Epithelial cell of proximal tubule (primary cell): Measurements from ENCODE around the gene PTPRJ. TPM values are rescaled to one million over a fixed set of nuclear protein-coding genes. Genes with fewer than 3 reads are reported as not detected.

Experiments
- DNase-seq: peaks from one replicate; pipeline ENCODE4 v3.0.0-alpha.2; 2011; ENCODE audit warnings: low read depth
- H3K4me3 ChIP-seq: 2 replicates; pipeline ENCODE4 v1.5.1; 2011; ENCODE audit warnings: low read depth, mild to moderate bottlenecking, low read length
- total RNA-seq: library from RNA; depleted of rRNA; stranded (reverse); fragments of >200 nt; gene quantifications from 2 replicates; pipeline ENCODE4 v1.2.3, GENCODE V29; 2015
- TF ChIP-seq, protein P1 (sequence below): conservative IDR thresholded peaks from 2 replicates; pipeline ENCODE4 v1.5.1; 2012; ENCODE audit warnings: low read depth, mild to moderate bottlenecking, low read length

Gene PTPRJ
- total RNA-seq, 1 donor from 2014 or later: 43.9 TPM

DNA sequence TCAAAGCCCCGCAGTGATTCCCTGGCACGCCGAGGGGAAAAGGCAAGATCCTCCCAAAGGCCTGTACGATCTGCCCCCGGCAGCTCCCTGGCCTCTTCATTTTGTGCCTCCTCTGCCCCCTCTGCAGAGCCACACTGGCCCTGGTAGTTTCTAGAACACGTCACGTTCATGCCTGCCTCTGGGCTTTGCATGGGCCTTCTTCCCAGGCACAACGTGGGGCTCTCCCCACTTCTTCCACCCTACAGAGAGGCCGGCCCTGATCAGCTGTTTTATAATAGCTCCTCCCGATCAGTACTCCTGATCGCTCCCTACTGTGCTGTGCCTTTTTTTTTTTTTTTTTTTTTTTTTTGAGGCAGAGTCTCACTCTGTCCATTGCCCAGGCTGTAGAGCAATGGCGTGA lies 78.4 kb downstream of the PTPRJ start:
- no peak for DNase-seq
- TF ChIP-seq, protein P1, sequence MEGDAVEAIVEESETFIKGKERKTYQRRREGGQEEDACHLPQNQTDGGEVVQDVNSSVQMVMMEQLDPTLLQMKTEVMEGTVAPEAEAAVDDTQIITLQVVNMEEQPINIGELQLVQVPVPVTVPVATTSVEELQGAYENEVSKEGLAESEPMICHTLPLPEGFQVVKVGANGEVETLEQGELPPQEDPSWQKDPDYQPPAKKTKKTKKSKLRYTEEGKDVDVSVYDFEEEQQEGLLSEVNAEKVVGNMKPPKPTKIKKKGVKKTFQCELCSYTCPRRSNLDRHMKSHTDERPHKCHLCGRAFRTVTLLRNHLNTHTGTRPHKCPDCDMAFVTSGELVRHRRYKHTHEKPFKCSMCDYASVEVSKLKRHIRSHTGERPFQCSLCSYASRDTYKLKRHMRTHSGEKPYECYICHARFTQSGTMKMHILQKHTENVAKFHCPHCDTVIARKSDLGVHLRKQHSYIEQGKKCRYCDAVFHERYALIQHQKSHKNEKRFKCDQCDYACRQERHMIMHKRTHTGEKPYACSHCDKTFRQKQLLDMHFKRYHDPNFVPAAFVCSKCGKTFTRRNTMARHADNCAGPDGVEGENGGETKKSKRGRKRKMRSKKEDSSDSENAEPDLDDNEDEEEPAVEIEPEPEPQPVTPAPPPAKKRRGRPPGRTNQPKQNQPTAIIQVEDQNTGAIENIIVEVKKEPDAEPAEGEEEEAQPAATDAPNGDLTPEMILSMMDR: no peak

DNA sequence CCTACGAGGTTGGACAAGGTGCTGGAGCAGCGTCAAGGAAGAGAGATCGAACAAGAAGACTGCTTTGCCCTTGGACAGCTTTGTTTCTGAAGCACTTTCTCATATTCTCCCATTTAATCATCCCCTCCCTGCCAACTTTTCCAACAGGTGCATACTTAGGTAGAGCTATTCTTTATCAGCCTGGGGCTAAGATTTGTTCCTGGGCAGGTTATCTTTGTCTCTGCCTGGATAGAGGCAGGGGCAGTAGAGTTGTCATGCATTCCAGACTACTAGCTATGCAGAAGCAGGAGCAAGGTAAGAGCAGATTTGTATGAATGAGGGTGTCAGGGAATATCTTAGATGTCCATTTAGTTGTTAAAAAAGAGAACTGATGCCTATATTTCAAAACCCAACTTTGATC lies 82.3 kb downstream of the PTPRJ start:
- no peak for DNase-seq
- no peak overlapping the region for H3K4me3 ChIP-seq
- TF ChIP-seq, protein P1: no peak

More for the DNA sequence above, 78.4 kb downstream of the PTPRJ start:
- no peak overlapping the region for H3K4me3 ChIP-seq

DNA sequence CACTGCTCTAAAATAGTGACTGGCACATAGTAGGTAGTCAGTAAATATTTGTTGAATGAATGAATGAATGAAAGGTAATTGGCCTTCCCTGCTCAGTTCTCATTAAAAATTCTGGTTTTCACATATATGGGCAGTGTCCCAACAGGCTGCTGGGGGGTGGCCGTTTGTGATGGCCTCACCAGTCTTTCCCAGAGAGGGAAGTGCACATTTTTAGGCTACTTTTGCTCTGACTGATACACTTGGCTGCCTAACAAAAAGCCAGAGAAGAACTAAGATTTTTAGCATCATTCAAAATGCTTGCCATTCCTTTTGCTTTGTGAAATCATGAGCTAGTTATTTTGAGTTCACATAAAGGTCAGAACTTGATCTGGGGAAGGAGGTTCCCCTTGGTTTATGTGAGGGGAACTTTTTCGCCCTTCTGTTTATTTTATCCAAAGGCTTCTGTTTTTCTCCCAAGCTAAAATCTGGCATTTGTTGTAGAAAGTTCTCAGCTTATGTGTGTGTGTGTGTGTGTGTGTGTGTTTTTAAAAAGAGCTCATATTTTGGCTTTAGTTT lies 83.1 kb downstream of the PTPRJ start:
- no peak overlapping the region for H3K4me3 ChIP-seq
- peak; percentile 78 for DNase-seq

DNA sequence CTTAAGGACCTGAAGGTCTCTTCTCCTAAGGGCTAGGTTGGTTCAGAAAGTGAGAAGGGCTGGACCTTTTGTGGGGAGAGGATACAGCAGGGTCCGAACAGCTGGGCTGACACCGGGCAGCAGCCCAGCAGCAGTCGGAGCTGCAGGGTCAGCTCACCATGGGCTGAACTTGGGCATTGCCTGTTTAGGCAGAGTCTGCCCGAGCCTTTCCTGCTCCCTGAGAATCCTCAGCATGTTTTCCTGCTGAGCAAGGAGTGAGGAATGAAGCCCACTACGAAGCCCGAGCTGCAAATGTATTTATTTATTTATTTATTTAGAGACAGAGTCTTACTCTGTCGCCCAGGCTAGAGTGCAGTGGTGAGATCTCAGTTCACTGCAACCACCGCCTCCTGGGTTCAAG lies 83.9 kb downstream of the PTPRJ start:
- H3K4me3 ChIP-seq: no peak overlapping the region
- no peak for DNase-seq

More for the DNA sequence above, 83.1 kb downstream of the PTPRJ start:
- TF ChIP-seq, protein P1: no peak

DNA sequence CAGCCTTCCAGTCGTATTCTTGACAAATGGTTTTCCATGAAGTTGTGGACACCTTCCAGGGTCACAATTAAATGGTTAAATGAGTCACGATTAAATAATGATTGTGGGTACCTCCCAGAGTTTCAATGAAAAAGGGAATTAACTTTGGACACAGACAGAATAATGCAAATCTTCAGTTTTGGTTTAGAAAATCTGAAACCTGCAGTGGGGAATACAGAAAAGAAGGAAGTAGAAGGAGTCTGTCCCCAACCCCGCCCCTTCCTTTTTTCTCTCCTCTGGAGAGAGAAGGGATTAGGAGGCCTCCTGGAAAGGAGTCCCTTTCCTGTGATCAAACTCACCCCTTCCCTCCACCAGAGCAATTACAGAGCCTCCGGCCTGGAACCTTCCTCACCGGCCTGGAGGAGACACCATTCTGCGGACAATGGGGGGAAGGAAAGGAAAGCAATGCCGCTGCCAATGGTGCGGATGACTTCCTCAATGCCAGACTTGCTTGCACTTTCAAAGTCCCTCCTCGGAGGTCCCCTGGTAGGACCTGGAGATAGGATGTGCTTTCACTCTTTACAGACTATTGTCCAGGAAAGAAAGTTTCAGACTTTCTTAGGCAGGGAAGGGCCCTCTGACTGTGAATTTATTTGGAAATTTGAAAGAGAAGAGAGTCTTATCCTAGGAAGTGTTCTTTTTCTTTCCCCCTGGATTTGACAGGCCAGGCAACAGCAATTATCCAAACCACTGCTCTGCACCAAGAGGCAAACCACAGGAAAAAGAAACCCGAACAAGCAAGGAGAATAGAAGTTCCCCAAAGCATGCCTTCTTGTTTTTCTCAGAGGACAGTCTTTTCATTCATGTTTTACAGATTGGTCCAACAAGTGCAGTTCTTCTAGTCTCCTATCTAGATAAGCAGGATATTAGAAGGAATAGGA lies 86.8 kb downstream of the PTPRJ start:
- TF ChIP-seq, protein P1: no peak
- no peak for DNase-seq
- no peak overlapping the region for H3K4me3 ChIP-seq

More for the DNA sequence above, 83.9 kb downstream of the PTPRJ start:
- TF ChIP-seq, protein P1: no peak

DNA sequence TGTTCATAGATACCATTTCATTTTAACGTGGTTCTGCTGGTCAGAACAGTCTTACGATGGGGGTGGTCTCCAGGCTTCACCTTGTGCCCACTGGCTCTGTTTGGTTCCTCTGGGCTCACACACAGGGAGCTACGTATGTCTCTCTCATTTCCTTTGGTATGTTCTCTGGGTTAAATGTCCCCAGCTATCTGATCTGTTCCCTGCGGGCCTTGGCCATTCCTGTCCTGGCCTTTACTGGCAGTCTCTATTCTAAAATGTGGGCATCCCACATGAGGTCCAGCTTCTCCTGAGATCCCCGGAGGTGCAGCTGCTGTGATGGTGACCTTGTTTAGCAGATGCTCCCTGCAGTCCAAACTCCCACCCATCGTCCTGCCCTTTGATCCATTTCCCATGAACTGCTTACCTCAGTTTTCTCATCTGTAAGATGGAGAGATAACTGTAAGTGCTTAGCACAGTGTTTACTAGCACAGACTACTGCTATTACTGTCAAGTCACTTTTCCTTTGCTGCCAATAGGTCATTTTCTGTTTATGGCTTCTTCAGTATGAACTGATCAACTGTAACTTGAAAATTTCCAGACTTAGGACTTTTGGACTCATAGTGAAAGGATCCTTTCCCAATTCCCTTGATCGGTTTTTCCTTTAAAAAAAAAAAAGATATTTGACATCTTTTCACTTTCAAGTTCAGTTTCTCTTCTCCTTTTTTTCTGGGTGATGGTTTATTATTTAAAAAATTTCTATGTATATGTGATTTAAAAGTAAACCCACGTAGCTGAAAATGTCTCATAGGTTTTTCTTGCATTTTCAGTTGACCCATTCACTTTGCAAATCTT lies 92.9 kb downstream of the PTPRJ start:
- H3K4me3 ChIP-seq: no peak overlapping the region
- TF ChIP-seq, protein P1: no peak
- no peak for DNase-seq
